HG03521 (cell line): Measurements from ENCODE around the gene STK10.

Experiments
- ATAC-seq: cut with Tn5 transposase; IDR thresholded peaks from one replicate; pipeline ENCODE4 v1.9.1; 2021; ENCODE audit warnings: mild to moderate bottlenecking, moderate library complexity; ENCODE audit not compliant: unreplicated experiment

Gene STK10

GRCh38 chr5:172144931-172145869 is 42.8 kb downstream of the STK10 start:
- ATAC-seq = no peak

- ATAC-seq = no peak
These were observed 43.7 kb downstream of the STK10 start for GRCh38 chr5:172144291-172144815.

- ATAC-seq = no peak
These were observed 44.1 kb downstream of the STK10 start for GRCh38 chr5:172143875-172144274.

GRCh38 chr5:172142709-172143215 is 45.3 kb downstream of the STK10 start:
- no peak for ATAC-seq

- ATAC-seq = no peak
These were observed 46.1 kb downstream of the STK10 start for GRCh38 chr5:172141949-172142319.

GRCh38 chr5:172140866-172141265 is 47.2 kb downstream of the STK10 start:
- no peak for ATAC-seq

- ATAC-seq = no peak
These were observed 47.9 kb downstream of the STK10 start for GRCh38 chr5:172140120-172140519.

GRCh38 chr5:172137046-172137445 is 51.0 kb downstream of the STK10 start:
- ATAC-seq = no peak

GRCh38 chr5:172133359-172134029 is 54.5 kb downstream of the STK10 start:
- no peak for ATAC-seq

- no peak for ATAC-seq
These were observed 56.3 kb downstream of the STK10 start for GRCh38 chr5:172131690-172132089.

- ATAC-seq = no peak
These were observed 58.6 kb downstream of the STK10 start for GRCh38 chr5:172129256-172129910.

- no peak for ATAC-seq
These were observed 60.4 kb downstream of the STK10 start for GRCh38 chr5:172127581-172127980.

GRCh38 chr5:172123269-172123692 is 64.7 kb downstream of the STK10 start:
- no peak for ATAC-seq

- ATAC-seq = no peak
These were observed 67.9 kb downstream of the STK10 start for GRCh38 chr5:172119921-172120688.

- no peak for ATAC-seq
These were observed 69.1 kb downstream of the STK10 start for GRCh38 chr5:172118891-172119290.

GRCh38 chr5:172117977-172118701 is 69.9 kb downstream of the STK10 start:
- ATAC-seq = no peak

- no peak for ATAC-seq
These were observed 72.5 kb downstream of the STK10 start for GRCh38 chr5:172115541-172115982.

- peak; percentile 60 for ATAC-seq
These were observed 73.1 kb downstream of the STK10 start for GRCh38 chr5:172114875-172115422.

- no peak for ATAC-seq
These were observed 75.0 kb downstream of the STK10 start for GRCh38 chr5:172113036-172113435.
